B cell (primary cell): Measurements from ENCODE around the gene ARHGDIA. TPM values are rescaled to one million over a fixed set of nuclear protein-coding genes. Genes with fewer than 3 reads are reported as not detected.

ENCODE experiments used
- ATAC-seq: fragments of 200-7000 bp; cut with Tn5 transposase; one replicate; pipeline ENCODE4 v1.10.0; 2021; ENCODE audit warnings: low read depth, mild to moderate bottlenecking, moderate number of reproducible peaks, moderate library complexity
- CTCF ChIA-PET: fragments of 350-600 bp; sonication (Branson Sonifier 250); formaldehyde crosslinking; loops from one replicate; lab custom pipeline; 2021; ENCODE audit warnings: antibody characterized with exemption, inconsistent platforms; lab: Charles Lee
- POLR2A ChIA-PET: fragments of 350-600 bp; sonication (Branson Sonifier 250); formaldehyde crosslinking; loops from one replicate; lab custom pipeline; 2021; ENCODE audit warnings: antibody characterized with exemption; lab: Charles Lee
- DNase-seq: peaks from one replicate; pipeline ENCODE4 v3.0.0; 2013
- H2AFZ ChIP-seq: 2 replicates; pipeline ENCODE4 v1.6.1; 2012; ENCODE audit warnings: mild to moderate bottlenecking, low read depth, low read length; ENCODE audit not compliant: insufficient read depth, poor library complexity, severe bottlenecking
- H3K27ac ChIP-seq, 2 donors: 1 replicate in 1 of 2; 2 replicates in 1 of 2; pipeline ENCODE4 v1.5.1; 2012 to 2013; ENCODE audit warnings: low read length in 2 of 2, mild to moderate bottlenecking in 2 of 2, moderate library complexity in 1 of 2
- H3K27me3 ChIP-seq, 4 experiments: fragments of 200-600 bp in 1 of 4; sonication (generic) in 1 of 4; replicated peaks in 1 of 4; 1 replicate in 2 of 4; 2 replicates in 2 of 4; pipeline versions ENCODE4 v1.6.1 to v1.7.0; 2013 to 2016; ENCODE audit warnings: low read length in 3 of 4, mild to moderate bottlenecking in 2 of 4, mixed read lengths in 1 of 4, moderate library complexity in 1 of 4; ENCODE audit not compliant: insufficient read depth in 4 of 4, control insufficient read depth in 3 of 4; ENCODE audit errors: control extremely low read depth in 1 of 4
- H3K36me3 ChIP-seq, 2 experiments: replicated peaks in 1 of 2; 1 replicate in 1 of 2; 2 replicates in 1 of 2; pipeline versions ENCODE4 v1.6.1 to v1.7.1; 2013; ENCODE audit warnings: low read length in 1 of 2; ENCODE audit not compliant: insufficient read depth in 2 of 2, control insufficient read depth in 1 of 2; ENCODE audit errors: control extremely low read depth in 1 of 2, extremely low read depth in 1 of 2
- H3K4me1 ChIP-seq, 2 donors: fragments of 200-600 bp in 1 of 2; sonication (generic) in 1 of 2; 1 replicate in 1 of 2; 2 replicates in 1 of 2; pipeline versions ENCODE4 v1.5.1 to v1.6.1; 2013 to 2017; ENCODE audit warnings: low read length in 2 of 2; ENCODE audit not compliant: control insufficient read depth in 2 of 2, insufficient read depth in 2 of 2
- H3K4me2 ChIP-seq: replicated peaks from 2 replicates; pipeline ENCODE3; 2012; ENCODE audit warnings: mild to moderate bottlenecking, low read depth, low read length; ENCODE audit not compliant: poor library complexity, severe bottlenecking
- H3K4me3 ChIP-seq, 5 experiments: fragments of 200-600 bp in 1 of 5; sonication (generic) in 1 of 5; 1 replicate in 3 of 5; 2 replicates in 2 of 5; pipeline versions ENCODE4 v1.5.1 to v1.7.0; 2011 to 2016; ENCODE audit warnings: low read length in 4 of 5, mild to moderate bottlenecking in 4 of 5, low read depth in 2 of 5, control low read depth in 1 of 5, moderate library complexity in 1 of 5; ENCODE audit not compliant: insufficient read depth in 1 of 5; ENCODE audit errors: control extremely low read depth in 1 of 5, extremely low read depth in 1 of 5
- H3K79me2 ChIP-seq: fragments of 200-600 bp; sonication (generic); one replicate; pipeline ENCODE4 v1.6.0; 2016; ENCODE audit warnings: low read length; ENCODE audit not compliant: control insufficient read depth, insufficient read depth
- H3K9ac ChIP-seq: fragments of 200-600 bp; sonication (generic); 2 replicates; pipeline ENCODE4 v1.6.1; 2017; ENCODE audit warnings: mild to moderate bottlenecking, low read length, moderate library complexity
- H3K9me3 ChIP-seq, 3 donors: one replicate each; pipeline versions ENCODE4 v1.6.1 to v1.7.1; 2013; ENCODE audit warnings: low read length in 2 of 3; ENCODE audit not compliant: control insufficient read depth in 2 of 3, insufficient read depth in 1 of 3; ENCODE audit errors: control extremely low read depth in 1 of 3
- H4K20me1 ChIP-seq: 2 replicates; pipeline ENCODE4 v1.6.0; 2012; ENCODE audit warnings: mild to moderate bottlenecking, low read length; ENCODE audit not compliant: insufficient read depth, control insufficient read depth, poor library complexity, severe bottlenecking
- H3K27ac Mint-ChIP-seq: one replicate; pipeline ENCODE4 v1.8.0; 2021; ENCODE audit warnings: mixed read lengths
- H3K27me3 Mint-ChIP-seq: one replicate; pipeline ENCODE4 v1.8.0; 2021; ENCODE audit warnings: mixed read lengths
- H3K4me1 Mint-ChIP-seq: one replicate; pipeline ENCODE4 v1.8.0; 2021; ENCODE audit warnings: mixed read lengths
- H3K4me3 Mint-ChIP-seq: one replicate; pipeline ENCODE4 v1.8.0; 2021; ENCODE audit warnings: mixed read lengths
- H3K9me3 Mint-ChIP-seq: one replicate; pipeline ENCODE4 v1.8.0; 2022; ENCODE audit warnings: mixed read lengths; ENCODE audit not compliant: insufficient read depth
- EZH2 ChIP-seq: IDR thresholded peaks from 2 replicates; pipeline ENCODE4 v1.6.1; 2012; ENCODE audit warnings: borderline replicate concordance, low read depth, mild to moderate bottlenecking, moderate library complexity, low read length; ENCODE audit not compliant: insufficient read depth, poor library complexity, severe bottlenecking
- WGBS: methylation state at CpG from one replicate; pipeline ENCODE4 v1.1.5; 2013; ENCODE audit warnings: missing lambda C conversion rate; ENCODE audit not compliant: insufficient coverage; 5-methylcytosine and 5-hydroxymethylcytosine counted together
- intact Hi-C: fragments of 100-400 bp; cut with micrococcal nuclease; formaldehyde crosslinking; loops from one replicate; pipeline ENCODE4 v1.10.0; 2022
- polyA plus RNA-seq: library from polyadenylated mRNA; depleted of rRNA; stranded (reverse); fragments of >200 nt; gene quantifications from 2 replicates; pipeline ENCODE4 v1.2.3, GENCODE V29; 2012
- total RNA-seq, 2 donors: library from RNA; stranded (reverse); fragments of 120-200 nt in 1 of 2; gene quantifications; 1 replicate in 1 of 2; 2 replicates in 1 of 2; pipeline versions ENCODE4 v1.2.3 to v1.2.4, GENCODE V29; 2013 to 2022
- TF ChIP-seq, protein P1 (sequence below): fragments of 200-600 bp; IDR thresholded peaks from one replicate; pipeline ENCODE4 v1.8.0; 2022; ENCODE audit warnings: antibody characterized with exemption, mild to moderate bottlenecking

ARHGDIA gene
- total and polyA plus RNA-seq, 2 donors (not counting 1 experiment from before 2014, with no cell fraction given): 262 to 510 TPM

DNA sequence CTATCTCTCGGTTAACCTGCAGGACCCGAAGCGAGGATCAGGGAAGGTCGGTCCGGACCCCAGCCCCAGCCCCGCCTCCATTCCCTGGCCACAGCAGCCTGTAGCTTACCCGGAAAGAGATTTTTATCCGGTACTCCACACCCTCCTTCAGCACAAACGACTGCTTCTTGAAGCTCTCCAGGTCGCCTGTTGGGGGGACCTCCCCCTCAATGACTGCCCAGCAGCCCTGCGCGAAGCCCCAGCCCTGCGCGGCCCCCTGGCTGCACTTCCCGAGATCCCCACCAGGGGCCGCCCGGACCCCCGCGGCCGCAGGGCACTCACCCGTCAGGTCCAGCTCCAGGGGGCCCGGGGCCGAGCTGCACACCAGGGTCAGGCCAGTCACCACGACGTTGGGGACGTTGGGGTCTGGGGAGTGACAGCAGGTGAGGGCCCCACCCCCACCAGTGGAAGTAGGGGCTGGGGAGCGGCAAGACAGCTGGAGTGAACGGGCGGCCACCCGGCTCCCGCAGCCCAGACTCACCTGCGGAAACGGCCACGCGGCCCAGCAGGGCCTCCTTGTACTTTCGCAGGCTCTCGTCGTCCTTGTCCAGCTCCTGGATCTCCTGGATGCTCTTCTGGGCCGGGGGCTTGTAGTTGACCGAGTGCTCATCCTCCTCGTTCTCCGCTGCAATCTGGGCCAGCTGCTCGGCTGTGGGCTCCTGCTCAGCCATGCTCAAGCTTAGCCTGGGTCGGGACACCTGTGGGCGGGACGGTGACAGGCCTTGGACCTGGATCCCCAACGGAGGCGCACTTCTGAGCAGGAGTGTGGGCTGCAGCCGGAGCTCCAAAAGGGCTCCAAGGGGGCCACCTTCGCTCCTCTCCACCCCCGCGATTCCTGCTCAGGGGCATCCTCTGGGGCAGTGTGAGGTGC is 1.7 kb downstream of the ARHGDIA start:
- peak overlapping the region; percentile 93 for H3K9ac ChIP-seq
- intact Hi-C loops: loop anchor here (1.0 to 10.0 kb wide), 4 partner anchors 22 to 425 kb away; partner anchors contain the start of genes ALYREF, ANAPC11, MAFG and SIRT7

More for the DNA sequence above, 1.7 kb downstream of the ARHGDIA start:
- ChIA-PET CTCF (interaction anchor here (0.6 to 2.0 kb wide), 10 partner anchors 8 to 578 kb away, joined by 3 to 7 read pairs (median 3); partner anchors contain the start of genes MCRIP1 and P4HB), POLR2A (interaction anchor here (0.5 to 2.5 kb wide), 6 partner anchors 9 to 57 kb away, joined by 3 to 15 read pairs (median 5); partner anchors contain the start of genes MCRIP1 and P4HB)
- DNase-seq: peak; percentile 62
- no peaks in the 10 kb centered on the region for H3K9me3 Mint-ChIP-seq
- Histone ChIP-seq H3K4me1 (peaks cover 22 to 39% of the 10 kb centered on the region in 2 donors), H3K79me2 (peaks cover 54% of the 10 kb centered on the region), H3K27me3 (no peaks in the 10 kb centered on the region), H4K20me1 (peaks cover 58% of the 10 kb centered on the region), H2AFZ (no peak overlapping the region), H3K9me3 (no peaks in the 10 kb centered on the region), H3K4me3 (peak overlapping the region in 4 of 5 experiments; percentile 79 to 90 (median 86)), H3K27ac (peak overlapping the region; percentile 90 to 91), H3K36me3 (peaks cover 1 to 27% of the 10 kb centered on the region in 2 experiments), H3K4me2 (peak overlapping the region; percentile 98)
- H3K4me3 Mint-ChIP-seq: peak overlapping the region; percentile 86
- TF ChIP-seq EZH2: no peak
- TF ChIP-seq, protein P1, sequence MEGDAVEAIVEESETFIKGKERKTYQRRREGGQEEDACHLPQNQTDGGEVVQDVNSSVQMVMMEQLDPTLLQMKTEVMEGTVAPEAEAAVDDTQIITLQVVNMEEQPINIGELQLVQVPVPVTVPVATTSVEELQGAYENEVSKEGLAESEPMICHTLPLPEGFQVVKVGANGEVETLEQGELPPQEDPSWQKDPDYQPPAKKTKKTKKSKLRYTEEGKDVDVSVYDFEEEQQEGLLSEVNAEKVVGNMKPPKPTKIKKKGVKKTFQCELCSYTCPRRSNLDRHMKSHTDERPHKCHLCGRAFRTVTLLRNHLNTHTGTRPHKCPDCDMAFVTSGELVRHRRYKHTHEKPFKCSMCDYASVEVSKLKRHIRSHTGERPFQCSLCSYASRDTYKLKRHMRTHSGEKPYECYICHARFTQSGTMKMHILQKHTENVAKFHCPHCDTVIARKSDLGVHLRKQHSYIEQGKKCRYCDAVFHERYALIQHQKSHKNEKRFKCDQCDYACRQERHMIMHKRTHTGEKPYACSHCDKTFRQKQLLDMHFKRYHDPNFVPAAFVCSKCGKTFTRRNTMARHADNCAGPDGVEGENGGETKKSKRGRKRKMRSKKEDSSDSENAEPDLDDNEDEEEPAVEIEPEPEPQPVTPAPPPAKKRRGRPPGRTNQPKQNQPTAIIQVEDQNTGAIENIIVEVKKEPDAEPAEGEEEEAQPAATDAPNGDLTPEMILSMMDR: peak; percentile 86
- no peaks in the 10 kb centered on the region for H3K27me3 Mint-ChIP-seq
- peak; percentile 18 for ATAC-seq
- H3K27ac Mint-ChIP-seq: peak overlapping the region; percentile 88
- peaks cover 33% of the 10 kb centered on the region for H3K4me1 Mint-ChIP-seq
- 50% methylated on average over 48 of the region's 52 CpGs for WGBS
